IMR-90 (cell line): ENCODE data around the gene HPSE2. TPM values are rescaled to one million over a fixed set of nuclear protein-coding genes. Genes with fewer than 3 reads are reported as not detected.

Experiments used
- ATAC-seq: fragments of 200-7000 bp; cut with Tn5 transposase; 2 replicates; pipeline ENCODE4 v1.9.1; 2020; ENCODE audit warnings: low read depth, mild to moderate bottlenecking, moderate library complexity
- BruUV-seq: library from RNA; stranded (reverse); fragments of 400-500 nt; replicated peaks from 2 replicates; lab custom pipeline; 2021; lab: Mats Ljungman, UMichigan
- CTCF ChIA-PET: fragments of 300-600 bp; formaldehyde crosslinking; extraction: SDS; loops from one replicate; lab custom pipeline; 2021; ENCODE audit warnings: antibody characterized with exemption; lab: Yijun Ruan, JAX
- POLR2A ChIA-PET: fragments of 300-600 bp; sonication (Branson Sonifier 250); formaldehyde crosslinking; loops from one replicate; lab custom pipeline; 2022; ENCODE audit warnings: antibody characterized with exemption; ENCODE audit not compliant: unreplicated experiment; lab: Charles Lee
- DNase-seq: peaks from one replicate; pipeline ENCODE4 v3.0.0; 2013
- H2AFZ ChIP-seq: replicated peaks from 2 replicates; pipeline ENCODE3; 2013; ENCODE audit warnings: low read length, mild to moderate bottlenecking; ENCODE audit not compliant: poor library complexity
- H2AK5ac ChIP-seq: 2 replicates; pipeline ENCODE4 v1.6.1; 2013; ENCODE audit warnings: low read depth, low read length, inconsistent platforms
- H2AK9ac ChIP-seq: replicated peaks from 2 replicates; pipeline ENCODE3; 2013; ENCODE audit warnings: mild to moderate bottlenecking, low read depth, low read length, moderate library complexity; ENCODE audit not compliant: poor library complexity
- H2BK120ac ChIP-seq: 2 replicates; pipeline ENCODE4 v1.6.1; 2013; ENCODE audit warnings: low read depth, low read length, inconsistent platforms
- H2BK15ac ChIP-seq: 3 replicates; pipeline ENCODE4 v1.6.1; 2013; ENCODE audit warnings: low read depth, low read length, inconsistent platforms
- H2BK20ac ChIP-seq: 2 replicates; pipeline ENCODE4 v1.6.1; 2013; ENCODE audit warnings: low read depth, mild to moderate bottlenecking, inconsistent platforms, low read length, moderate library complexity
- H2BK5ac ChIP-seq: 2 replicates; pipeline ENCODE4 v1.6.1; 2013; ENCODE audit warnings: mild to moderate bottlenecking, low read depth, low read length, inconsistent platforms; ENCODE audit not compliant: poor library complexity, severe bottlenecking
- H3K14ac ChIP-seq: replicated peaks from 2 replicates; pipeline ENCODE4 v1.6.1; 2013; ENCODE audit warnings: low read depth, low read length, inconsistent platforms
- H3K18ac ChIP-seq: 2 replicates; pipeline ENCODE4 v1.6.1; 2013; ENCODE audit warnings: low read depth, low read length, control low read depth
- H3K23ac ChIP-seq: 2 replicates; pipeline ENCODE4 v1.6.1; 2013; ENCODE audit warnings: low read depth, low read length, inconsistent platforms
- H3K27ac ChIP-seq: 2 replicates; pipeline ENCODE4 v1.5.1; 2013; ENCODE audit warnings: mild to moderate bottlenecking, control low read depth, low read length; ENCODE audit not compliant: insufficient read depth
- H3K27me3 ChIP-seq: 2 replicates; pipeline ENCODE4 v1.6.1; 2013; ENCODE audit warnings: low read length; ENCODE audit not compliant: control insufficient read depth, insufficient read depth
- H3K36me3 ChIP-seq: 2 replicates; pipeline ENCODE4 v1.6.1; 2013; ENCODE audit warnings: low read length, mixed read lengths; ENCODE audit not compliant: control insufficient read depth, insufficient read depth
- H3K4ac ChIP-seq: 2 replicates; pipeline ENCODE4 v1.6.1; 2013; ENCODE audit warnings: low read depth, low read length, inconsistent platforms
- H3K4me1 ChIP-seq: 2 replicates; pipeline ENCODE4 v1.6.1; 2013; ENCODE audit warnings: low read length, mixed read lengths; ENCODE audit not compliant: control insufficient read depth, insufficient read depth
- H3K4me2 ChIP-seq: 2 replicates; pipeline ENCODE4 v1.6.1; 2013; ENCODE audit warnings: low read depth, mild to moderate bottlenecking, control low read depth, low read length, moderate library complexity
- H3K4me3 ChIP-seq: 2 replicates; pipeline ENCODE4 v1.5.1; 2013; ENCODE audit warnings: low read depth, mild to moderate bottlenecking, control low read depth, low read length, moderate library complexity; ENCODE audit not compliant: insufficient read depth
- H3K56ac ChIP-seq: 2 replicates; pipeline ENCODE4 v1.6.1; 2013; ENCODE audit warnings: low read length, inconsistent platforms; ENCODE audit not compliant: insufficient read depth; ENCODE audit errors: extremely low read depth
- H3K79me1 ChIP-seq, 2 experiments: 2 replicates each; pipeline ENCODE4 v1.6.1; 2013; ENCODE audit warnings: low read length in 2 of 2, inconsistent platforms in 1 of 2, low read depth in 1 of 2
- H3K9ac ChIP-seq: 2 replicates; pipeline ENCODE4 v1.6.1; 2013; ENCODE audit warnings: low read depth, low read length, control low read depth
- H3K9me1 ChIP-seq: 2 replicates; pipeline ENCODE4 v1.6.1; 2013; ENCODE audit warnings: low read length, inconsistent platforms; ENCODE audit not compliant: insufficient read depth
- H3K9me3 ChIP-seq: 2 replicates; pipeline ENCODE4 v1.6.1; 2013; ENCODE audit warnings: low read length; ENCODE audit not compliant: control insufficient read depth, insufficient read depth
- H4K20me1 ChIP-seq: 2 replicates; pipeline ENCODE4 v1.6.1; 2013; ENCODE audit warnings: low read length, inconsistent platforms; ENCODE audit not compliant: insufficient read depth
- H4K5ac ChIP-seq: 2 replicates; pipeline ENCODE4 v1.6.1; 2013; ENCODE audit warnings: mild to moderate bottlenecking, low read depth, low read length, control low read depth
- H4K8ac ChIP-seq, 2 experiments: 2 replicates each; pipeline ENCODE4 v1.6.1; 2013; ENCODE audit warnings: low read depth in 2 of 2, low read length in 2 of 2, control low read depth in 1 of 2, inconsistent platforms in 1 of 2
- H4K91ac ChIP-seq: 2 replicates; pipeline ENCODE4 v1.6.1; 2013; ENCODE audit warnings: low read depth, low read length, inconsistent platforms; ENCODE audit not compliant: insufficient read depth
- BHLHE40 ChIP-seq: fragments of 150-350 bp; IDR thresholded peaks from 2 replicates; pipeline ENCODE4 v1.6.1; 2016; ENCODE audit warnings: mild to moderate bottlenecking, low read depth, low read length
- CEBPB ChIP-seq: IDR thresholded peaks from 2 replicates; pipeline ENCODE4 v1.6.1; 2012; ENCODE audit warnings: low read depth, low read length, improper control_type of control experiment
- CHD1 ChIP-seq: IDR thresholded peaks from 2 replicates; pipeline ENCODE4 v1.6.1; 2012; ENCODE audit warnings: low read depth, low read length, improper control_type of control experiment
- CTCF ChIP-seq: conservative IDR thresholded peaks from 2 replicates; pipeline ENCODE4 v1.5.1; 2012; ENCODE audit warnings: mild to moderate bottlenecking, low read depth, low read length, improper control_type of control experiment
- ELK1 ChIP-seq: fragments of 150-350 bp; IDR thresholded peaks from 2 replicates; pipeline ENCODE4 v1.6.1; 2016; ENCODE audit warnings: low read depth, mild to moderate bottlenecking, low read length, moderate library complexity, borderline replicate concordance
- FOS ChIP-seq: fragments of 150-350 bp; IDR thresholded peaks from 2 replicates; pipeline ENCODE4 v1.6.1; 2016; ENCODE audit warnings: low read depth, low read length
- MAFK ChIP-seq: IDR thresholded peaks from 2 replicates; pipeline ENCODE4 v1.6.1; 2012; ENCODE audit warnings: low read depth, low read length, improper control_type of control experiment
- MAZ ChIP-seq: IDR thresholded peaks from 2 replicates; pipeline ENCODE4 v1.6.1; 2012; ENCODE audit warnings: low read depth, mild to moderate bottlenecking, low read length, improper control_type of control experiment, moderate library complexity, borderline replicate concordance
- MXI1 ChIP-seq: IDR thresholded peaks from 2 replicates; pipeline ENCODE4 v1.6.1; 2012; ENCODE audit warnings: low read depth, mild to moderate bottlenecking, low read length, moderate library complexity, borderline replicate concordance
- NFE2L2 ChIP-seq: fragments of 150-350 bp; IDR thresholded peaks from 2 replicates; pipeline ENCODE4 v1.6.1; 2016; ENCODE audit warnings: low read depth, mild to moderate bottlenecking, low read length
- POLR2A ChIP-seq: IDR thresholded peaks from 2 replicates; pipeline ENCODE4 v1.6.1; 2012; ENCODE audit warnings: mild to moderate bottlenecking, low read depth, low read length
- RAD21 ChIP-seq: IDR thresholded peaks from 2 replicates; pipeline ENCODE4 v1.6.1; 2012; ENCODE audit warnings: low read length, improper control_type of control experiment
- RCOR1 ChIP-seq: IDR thresholded peaks from 2 replicates; pipeline ENCODE4 v1.6.1; 2012; ENCODE audit warnings: mild to moderate bottlenecking, low read length, improper control_type of control experiment; ENCODE audit not compliant: insufficient replicate concordance
- RFX5 ChIP-seq: IDR thresholded peaks from 2 replicates; pipeline ENCODE4 v1.8.0; 2012; ENCODE audit warnings: low read depth, mild to moderate bottlenecking, low read length, moderate library complexity
- SMC3 ChIP-seq: fragments of 150-350 bp; IDR thresholded peaks from 2 replicates; pipeline ENCODE4 v1.6.1; 2016; ENCODE audit warnings: low read depth, mild to moderate bottlenecking, antibody characterized with exemption, low read length, moderate library complexity
- USF2 ChIP-seq: fragments of 150-350 bp; IDR thresholded peaks from 2 replicates; pipeline ENCODE4 v1.6.1; 2017; ENCODE audit warnings: mild to moderate bottlenecking, antibody characterized with exemption, low read length, low read depth
- WGBS, 2 experiments: methylation state at CpG; one replicate each; pipeline versions ENCODE4 v1.1.5 to v1.1.7; 2013; ENCODE audit warnings: missing lambda C conversion rate in 2 of 2; ENCODE audit not compliant: insufficient read length in 1 of 2; ENCODE audit errors: extremely low coverage in 2 of 2; 5-methylcytosine and 5-hydroxymethylcytosine counted together
- dilution Hi-C: fragments of 300-500 bp; cut with HindIII; formaldehyde crosslinking; loops from one replicate; pipeline ENCODE4 v1.14.3; 2018; ENCODE audit warnings: low sequenced_read_pairs; ENCODE audit not compliant: unreplicated experiment
- in situ Hi-C: fragments of 300-500 bp; cut with MboI; formaldehyde crosslinking; loops from 3 replicates; pipeline ENCODE4 v1.14.3; 2019; ENCODE audit warnings: low sequenced_read_pairs, inconsistent platforms, mixed read lengths
- intact Hi-C: fragments of 100-400 bp; cut with micrococcal nuclease; formaldehyde crosslinking; loops from 2 replicates; pipeline ENCODE4 v1.10.0; 2022
- polyA plus RNA-seq, 3 experiments: library from polyadenylated mRNA; depleted of rRNA; stranded (reverse); fragments of >200 nt; gene quantifications; 2 replicates each; pipeline ENCODE4 v1.2.3, GENCODE V29; 2012; ENCODE audit warnings: low replicate concordance in 1 of 3
- total RNA-seq: library from RNA; depleted of rRNA; stranded (reverse); fragments of >200 nt; gene quantifications from 2 replicates; pipeline ENCODE4 v1.2.3, GENCODE V29; 2012

HPSE2 gene
- total and polyA plus RNA-seq, 2 of the 4 experiments (the other 2 are of a cell fraction): not detected

GRCh38 chr10:99057936-99058690 lies 177.5 kb downstream of the HPSE2 start:
- Histone ChIP-seq H3K4me3 (no peak overlapping the region), H2BK5ac (no peak overlapping the region), H2BK15ac (no peak overlapping the region), H3K79me1 (no peaks in the 10 kb centered on the region), H3K9ac (no peak overlapping the region), H2BK120ac (no peak overlapping the region), H3K9me1 (no peaks in the 10 kb centered on the region), H4K91ac (no peak overlapping the region), H4K8ac (no peak overlapping the region), H3K27me3 (no peaks in the 10 kb centered on the region), H3K56ac (no peak overlapping the region), H2AK5ac (no peak overlapping the region), H3K18ac (no peak overlapping the region), H2AK9ac (no peak overlapping the region), H3K4me2 (no peak overlapping the region), H4K5ac (no peak overlapping the region), H3K14ac (no peak overlapping the region), H3K23ac (no peak overlapping the region), H4K20me1 (no peaks in the 10 kb centered on the region), H3K4ac (no peak overlapping the region), H3K27ac (no peak overlapping the region), H3K4me1 (no peaks in the 10 kb centered on the region), H3K9me3 (no peaks in the 10 kb centered on the region), H2AFZ (no peak overlapping the region), H2BK20ac (no peak overlapping the region), H3K36me3 (no peaks in the 10 kb centered on the region)
- TF ChIP-seq RFX5 (no peak), CHD1 (no peak), MAZ (no peak), FOS (no peak), SMC3 (no peak), POLR2A (no peak), RAD21 (no peak), CEBPB (no peak), MAFK (no peak), NFE2L2 (no peak), USF2 (no peak), BHLHE40 (no peak), ELK1 (no peak), CTCF (no peak), MXI1 (no peak), RCOR1 (no peak)
- ChIA-PET CTCF (no interaction called here), POLR2A (no interaction called here)
- DNase-seq (no peak), ATAC-seq (no peak)
- WGBS, 2 experiments: no CpG with 5 or more reads among the region's 4 CpGs
- intact Hi-C loops (no loop called here), in situ Hi-C loops (no loop called here), dilution Hi-C loops (no loop called here)
- no TSS peak for BruUV-seq
